Measurements from ENCODE around the gene MAX. TPM values are rescaled to one million over a fixed set of nuclear protein-coding genes. Genes with fewer than 3 reads are reported as not detected.

The MAX gene
- 116 and 125 TPM in 2 replicates for total RNA-seq (2022)
- Bru-seq, nascent RNA, result percentile 71 among the genes with signal in this experiment
- BruChase-seq, experiment 1, labeled RNA remaining after a 6-hour chase, result percentile 76 among the genes with signal in this experiment
- BruChase-seq, experiment 2, labeled RNA remaining after a 2-hour chase, result percentile 71 among the genes with signal in this experiment
- long read RNA-seq, transcript MAX-205 (5 exons, 1,546 nt), result minor isoform, 14 of 63 reads
- long read RNA-seq, transcript MAX-204 (4 exons, 1,973 nt), result major isoform, 32 of 63 reads
- long read RNA-seq, partial matches to known transcripts, result 1 of 63 reads
- long read RNA-seq, other reads (novel, unspliced or antisense), result 11 of 63 reads

DNA sequence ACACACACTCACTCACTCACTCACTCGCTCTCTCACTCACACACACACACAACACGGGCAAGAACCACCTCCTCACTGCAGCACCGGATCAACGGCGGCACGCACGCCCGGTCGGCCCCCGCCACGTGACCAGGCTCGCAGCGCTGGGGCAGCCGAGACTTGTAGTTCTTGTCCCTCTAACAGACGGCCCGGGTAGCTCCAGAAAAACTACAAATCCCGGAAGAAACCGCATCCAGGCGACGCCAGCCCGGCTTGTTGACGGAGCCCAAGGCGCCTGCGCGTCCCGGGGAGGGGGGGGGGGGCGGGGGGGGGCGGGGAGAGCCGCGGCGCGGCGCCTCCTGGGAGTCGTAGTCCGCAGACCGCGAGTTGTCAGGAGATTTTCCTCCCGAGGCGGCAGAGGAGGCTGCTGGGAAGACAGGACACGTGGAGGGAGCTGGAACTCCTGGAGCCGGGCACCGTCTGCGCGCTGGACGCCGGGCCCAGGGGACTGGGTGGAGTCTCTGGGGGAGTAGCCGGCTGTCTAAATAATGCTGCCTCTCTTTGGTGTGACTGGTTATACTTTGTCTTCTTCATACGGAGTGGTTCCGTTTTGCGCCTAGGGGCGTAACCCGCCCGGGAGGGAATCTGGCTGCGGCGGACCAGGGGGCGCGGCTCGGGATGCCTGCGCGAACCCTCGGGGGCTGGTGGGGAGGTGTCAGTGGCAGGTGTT lies at the start of gene MAX:
MAX (minus strand) TSS at position 77 of the 709 bp plus-strand sequence. CDS start 178 bp downstream, outside the sequence.
- CTCF ChIA-PET, result interaction anchor here (0.6 to 0.7 kb wide), 5 partner anchors 313 to 1522 kb away, joined by 3 to 5 read pairs (median 3); no protein-coding TSS in a partner anchor
- Mint-ChIP-seq H3K27me3 (ENCODE audit: insufficient read depth, unreplicated experiment) (no peaks in the 10 kb centered on the region), H3K4me1 (ENCODE audit: insufficient read depth, unreplicated experiment) (peaks cover 17% of the 10 kb centered on the region), H3K27ac (ENCODE audit: low read depth, unreplicated experiment) (peak within 1 kb of the TSS; percentile 94), H3K4me3 (ENCODE audit: unreplicated experiment) (peak within 1 kb of the TSS; percentile 74), H3K36me3 (ENCODE audit: insufficient read depth, unreplicated experiment) (peaks cover 27% of the 10 kb centered on the region), H3K9me3 (ENCODE audit: unreplicated experiment) (no peaks in the 10 kb centered on the region)
- BruUV-seq (replicated peaks), result no TSS peak
- POLR2A ChIA-PET, result interaction anchor here (0.6 to 2.1 kb wide), 25 partner anchors 8 to 1408 kb away, joined by 3 to 15 read pairs (median 3); partner anchors contain the start of genes CHURC1, FNTB and GPHN
- no peak for TF ChIP-seq CTCF (IDR thresholded peaks at IDR 0.05; ENCODE audit: unreplicated experiment)
- intact Hi-C loops (cut with micrococcal nuclease), result loop anchor here (1.0 to 5.0 kb wide), 2 partner anchors 60 to 310 kb away; partner anchors contain the start of gene FUT8
- peak; percentile 98 for DNase-seq (ENCODE audit: unreplicated experiment)

DNA sequence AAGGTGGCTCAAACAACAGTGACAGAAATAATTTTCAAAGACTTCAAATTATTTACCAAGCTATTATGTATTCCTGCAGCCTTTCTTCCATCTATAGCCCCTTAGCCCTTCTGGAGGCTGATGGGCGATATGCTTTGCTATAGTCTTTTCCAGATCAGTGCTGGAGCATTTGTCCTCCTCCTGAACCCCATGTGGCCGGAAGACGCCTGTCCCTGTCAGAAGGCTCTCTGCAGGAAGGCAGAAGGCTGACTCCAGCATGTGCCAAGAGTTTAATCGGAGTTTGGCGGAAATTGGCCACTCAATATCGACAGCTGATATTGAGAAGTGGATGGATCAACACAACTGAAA lies 49.3 kb upstream of the MAX start:
- Mint-ChIP-seq H3K27me3 (ENCODE audit: insufficient read depth, unreplicated experiment) (no peaks in the 10 kb centered on the region), H3K9me3 (ENCODE audit: unreplicated experiment) (no peaks in the 10 kb centered on the region), H3K4me3 (ENCODE audit: unreplicated experiment) (no peak overlapping the region), H3K36me3 (ENCODE audit: insufficient read depth, unreplicated experiment) (no peaks in the 10 kb centered on the region), H3K27ac (ENCODE audit: low read depth, unreplicated experiment) (no peak overlapping the region), H3K4me1 (ENCODE audit: insufficient read depth, unreplicated experiment) (peaks cover 5% of the 10 kb centered on the region)
- DNase-seq (ENCODE audit: unreplicated experiment), result no peak
- ChIA-PET POLR2A (interaction anchor here (1.3 kb wide), 1 partner anchor 164 kb away, joined by 3 read pairs; no protein-coding TSS in a partner anchor), CTCF (interaction anchor here (0.7 to 1.3 kb wide), 3 partner anchors 317 to 1203 kb away, joined by 3 to 5 read pairs (median 3); no protein-coding TSS in a partner anchor)
- TF ChIP-seq CTCF (IDR thresholded peaks at IDR 0.05; ENCODE audit: unreplicated experiment), result no peak
- no TSS peak for BruUV-seq (replicated peaks)
- intact Hi-C loops (cut with micrococcal nuclease), result no loop called here

GRCh38 chr14:65150898-65151608 lies 48.7 kb upstream of the MAX start:
- Mint-ChIP-seq H3K4me3 (ENCODE audit: unreplicated experiment) (no peak overlapping the region), H3K36me3 (ENCODE audit: insufficient read depth, unreplicated experiment) (no peaks in the 10 kb centered on the region), H3K27ac (ENCODE audit: low read depth, unreplicated experiment) (no peak overlapping the region), H3K4me1 (ENCODE audit: insufficient read depth, unreplicated experiment) (peaks cover 5% of the 10 kb centered on the region), H3K27me3 (ENCODE audit: insufficient read depth, unreplicated experiment) (peaks cover 2% of the 10 kb centered on the region), H3K9me3 (ENCODE audit: unreplicated experiment) (no peaks in the 10 kb centered on the region)
- CTCF ChIA-PET, result no interaction called here
- BruUV-seq (replicated peaks), result no TSS peak
- DNase-seq (ENCODE audit: unreplicated experiment), result no peak
- no peak for TF ChIP-seq CTCF (IDR thresholded peaks at IDR 0.05; ENCODE audit: unreplicated experiment)
- intact Hi-C loops (cut with micrococcal nuclease), result no loop called here
- POLR2A ChIA-PET, result interaction anchor here (1.3 kb wide), 1 partner anchor 164 kb away, joined by 3 read pairs; no protein-coding TSS in a partner anchor

All from MCF 10A (cell line).